CD4-positive, CD25-positive, alpha-beta regulatory T cell (primary cell): ENCODE measurements around the gene PRIM2. TPM values are rescaled to one million over a fixed set of nuclear protein-coding genes. Genes with fewer than 3 reads are reported as not detected.
"Not testable (repeated sequence)": the region's sequence is repeated elsewhere in the genome, so short reads cannot be mapped to it uniquely, and the experiment has no call there.

Experiments
- ATAC-seq, 2 donors: fragments of 150-1000 bp; cut with Tn5 transposase; one replicate each; pipeline ENCODE4 v1.10.0; 2021; ENCODE audit warnings: low read depth in 2 of 2, moderate number of reproducible peaks in 2 of 2, moderate library complexity in 1 of 2
- DNase-seq, 3 donors: peaks; one replicate each; pipeline versions ENCODE4 v3.0.0 to v3.0.0-alpha.2; 2012 to 2022; ENCODE audit warnings: mixed read lengths in 1 of 3
- H3K27ac ChIP-seq: one replicate; pipeline ENCODE4 v1.7.0; 2013; ENCODE audit warnings: mild to moderate bottlenecking, low read length; ENCODE audit not compliant: insufficient read depth, poor library complexity, severe bottlenecking
- H3K27me3 ChIP-seq: one replicate; pipeline ENCODE4 v1.7.0; 2013; ENCODE audit warnings: low read length; ENCODE audit not compliant: control insufficient read depth, insufficient read depth
- H3K36me3 ChIP-seq: one replicate; pipeline ENCODE4 v1.7.0; 2013; ENCODE audit warnings: mild to moderate bottlenecking, low read length, moderate library complexity; ENCODE audit not compliant: control insufficient read depth, insufficient read depth
- H3K4me1 ChIP-seq: 2 replicates; pipeline ENCODE4 v1.7.0; 2013; ENCODE audit warnings: mild to moderate bottlenecking, low read length; ENCODE audit not compliant: insufficient read depth, control insufficient read depth, poor library complexity, severe bottlenecking
- H3K4me3 ChIP-seq: one replicate; pipeline ENCODE4 v1.7.0; 2013; ENCODE audit warnings: low read depth, mild to moderate bottlenecking, low read length, moderate library complexity
- H3K9me3 ChIP-seq, 2 experiments: 1 replicate in 1 of 2; 2 replicates in 1 of 2; pipeline ENCODE4 v1.7.0; 2013; ENCODE audit warnings: low read length in 2 of 2, mild to moderate bottlenecking in 1 of 2, moderate library complexity in 1 of 2; ENCODE audit not compliant: control insufficient read depth in 2 of 2
- H3K27ac Mint-ChIP-seq, 3 donors: one replicate each; pipeline ENCODE4 v1.8.0; 2020 to 2022; ENCODE audit warnings: mild to moderate bottlenecking in 3 of 3, mixed read lengths in 3 of 3, moderate library complexity in 2 of 3
- H3K27me3 Mint-ChIP-seq: one replicate; pipeline ENCODE4 v1.8.0; 2022; ENCODE audit warnings: mild to moderate bottlenecking, mixed read lengths
- H3K36me3 Mint-ChIP-seq: one replicate; pipeline ENCODE4 v1.8.0; 2020; ENCODE audit warnings: mixed read lengths
- H3K4me1 Mint-ChIP-seq, 4 donors: one replicate each; pipeline ENCODE4 v1.8.0; 2020 to 2022; ENCODE audit warnings: mixed read lengths in 4 of 4, mild to moderate bottlenecking in 1 of 4
- H3K4me3 Mint-ChIP-seq, 4 donors: one replicate each; pipeline ENCODE4 v1.8.0; 2020 to 2022; ENCODE audit warnings: mild to moderate bottlenecking in 4 of 4, mixed read lengths in 4 of 4, moderate library complexity in 3 of 4
- H3K9me3 Mint-ChIP-seq, 7 donors: one replicate each; pipeline ENCODE4 v1.8.0; 2020 to 2022; ENCODE audit warnings: mixed read lengths in 7 of 7, mild to moderate bottlenecking in 3 of 7, moderate library complexity in 2 of 7
- polyA plus RNA-seq, 4 donors: library from polyadenylated mRNA; unstranded; fragments of 300-500 nt; fragmentation: Illumina TruSeq; gene quantifications; one replicate each; pipeline ENCODE4 v1.2.3, GENCODE V29; 2021
- total RNA-seq: library from RNA; stranded (reverse); gene quantifications from one replicate; pipeline ENCODE4 v1.2.3, GENCODE V29; 2022

The PRIM2 gene
- total and polyA plus RNA-seq, 5 donors from 2014 or later, result 11.5 to 19.5 (median 16.0) TPM

- H3K4me3 ChIP-seq, H3K36me3 ChIP-seq, H3K36me3 Mint-ChIP-seq, H3K27ac ChIP-seq, H3K4me1 ChIP-seq, ATAC-seq, H3K4me1 Mint-ChIP-seq, H3K27me3 Mint-ChIP-seq, H3K27ac Mint-ChIP-seq, H3K27me3 ChIP-seq, H3K9me3 ChIP-seq, H3K4me3 Mint-ChIP-seq, H3K9me3 Mint-ChIP-seq: not testable (repeated sequence)
- peak in 1 of 3 donors; percentile 6 for DNase-seq
These were observed 172.5 kb downstream of the PRIM2 start for GRCh38 chr6:57489887-57490286.

- not testable (repeated sequence) for H3K9me3 Mint-ChIP-seq, H3K4me3 Mint-ChIP-seq, H3K4me3 ChIP-seq, H3K36me3 Mint-ChIP-seq, H3K36me3 ChIP-seq, H3K4me1 ChIP-seq, H3K27ac Mint-ChIP-seq, H3K27ac ChIP-seq, H3K9me3 ChIP-seq, H3K4me1 Mint-ChIP-seq, ATAC-seq, H3K27me3 Mint-ChIP-seq, H3K27me3 ChIP-seq, DNase-seq
These were observed 174.4 kb downstream of the PRIM2 start for GRCh38 chr6:57491795-57492194.

- H3K27ac Mint-ChIP-seq, DNase-seq, ATAC-seq, H3K4me1 ChIP-seq, H3K27me3 ChIP-seq, H3K36me3 Mint-ChIP-seq, H3K9me3 ChIP-seq, H3K4me1 Mint-ChIP-seq, H3K36me3 ChIP-seq, H3K27me3 Mint-ChIP-seq, H3K9me3 Mint-ChIP-seq, H3K4me3 ChIP-seq, H3K4me3 Mint-ChIP-seq, H3K27ac ChIP-seq: not testable (repeated sequence)
These were observed 178.8 kb downstream of the PRIM2 start for GRCh38 chr6:57496251-57496650.

- DNase-seq, H3K4me1 ChIP-seq, H3K9me3 Mint-ChIP-seq, H3K4me3 Mint-ChIP-seq, H3K36me3 Mint-ChIP-seq, H3K27me3 ChIP-seq, H3K36me3 ChIP-seq, ATAC-seq, H3K27ac ChIP-seq, H3K9me3 ChIP-seq, H3K4me3 ChIP-seq, H3K27ac Mint-ChIP-seq, H3K27me3 Mint-ChIP-seq: not testable (repeated sequence)
- peaks cover 0 to 12% (median 3%) of the 10 kb centered on the region in 4 donors for H3K4me1 Mint-ChIP-seq
These were observed 183.1 kb downstream of the PRIM2 start for GRCh38 chr6:57500368-57501021.

GRCh38 chr6:57502387-57502786 lies 185.0 kb downstream of the PRIM2 start:
- H3K4me3 Mint-ChIP-seq, H3K27ac ChIP-seq, H3K9me3 ChIP-seq, H3K4me1 ChIP-seq, H3K4me3 ChIP-seq, DNase-seq, ATAC-seq, H3K36me3 ChIP-seq, H3K27me3 Mint-ChIP-seq, H3K27me3 ChIP-seq, H3K36me3 Mint-ChIP-seq, H3K9me3 Mint-ChIP-seq: not testable (repeated sequence)
- peak overlapping the region in 1 of 3 donors; percentile 14 for H3K27ac Mint-ChIP-seq
- H3K4me1 Mint-ChIP-seq, result peaks cover 0 to 12% (median 3%) of the 10 kb centered on the region in 4 donors

GRCh38 chr6:57505251-57505650 lies 187.8 kb downstream of the PRIM2 start:
- H3K4me3 ChIP-seq, H3K9me3 Mint-ChIP-seq, H3K4me3 Mint-ChIP-seq, H3K4me1 Mint-ChIP-seq, H3K9me3 ChIP-seq, H3K27me3 Mint-ChIP-seq, H3K4me1 ChIP-seq, H3K27ac Mint-ChIP-seq, H3K27ac ChIP-seq, H3K27me3 ChIP-seq, DNase-seq, H3K36me3 ChIP-seq, H3K36me3 Mint-ChIP-seq, ATAC-seq: not testable (repeated sequence)

GRCh38 chr6:57510390-57510789 lies 193.0 kb downstream of the PRIM2 start:
- H3K36me3 ChIP-seq, H3K9me3 ChIP-seq, H3K9me3 Mint-ChIP-seq, H3K36me3 Mint-ChIP-seq, H3K27me3 Mint-ChIP-seq, H3K4me3 ChIP-seq, DNase-seq, H3K27ac ChIP-seq, ATAC-seq, H3K4me3 Mint-ChIP-seq, H3K27me3 ChIP-seq, H3K27ac Mint-ChIP-seq, H3K4me1 ChIP-seq, H3K4me1 Mint-ChIP-seq: not testable (repeated sequence)

- DNase-seq, result not testable (repeated sequence)
These were observed 197.7 kb downstream of the PRIM2 start for GRCh38 chr6:57515171-57515570.

More at GRCh38 chr6:57515171-57515570, 197.7 kb downstream of the PRIM2 start:
- not testable (repeated sequence) for H3K36me3 ChIP-seq, H3K27me3 ChIP-seq, H3K9me3 Mint-ChIP-seq, H3K4me1 Mint-ChIP-seq, H3K27ac Mint-ChIP-seq, H3K4me3 Mint-ChIP-seq, H3K36me3 Mint-ChIP-seq, H3K27me3 Mint-ChIP-seq, H3K27ac ChIP-seq, H3K4me3 ChIP-seq, H3K9me3 ChIP-seq, ATAC-seq, H3K4me1 ChIP-seq
